AG04449 (cell line): ENCODE results near the gene VPS16.

ENCODE experiments used
- CTCF ChIA-PET: fragments of 350-600 bp; formaldehyde crosslinking; extraction: SDS; loops from one replicate; lab custom pipeline; 2021; ENCODE audit warnings: antibody characterized with exemption; lab: Yijun Ruan, JAX
- POLR2A ChIA-PET: fragments of 400-600, 350-600 bp; formaldehyde crosslinking; extraction: SDS; loops from one replicate; lab custom pipeline; 2020; ENCODE audit warnings: antibody characterized with exemption, inconsistent platforms; lab: Yijun Ruan, JAX
- DNase-seq: peaks from one replicate; pipeline ENCODE4 v3.0.0-alpha.2; 2010; ENCODE audit warnings: low read depth, low spot score
- H3K4me3 ChIP-seq: 2 replicates; pipeline ENCODE4 v1.5.1; 2011; ENCODE audit warnings: low read depth, mild to moderate bottlenecking, control low read depth, low read length
- TF ChIP-seq, protein P1 (sequence below): IDR thresholded peaks from one replicate; pipeline ENCODE4 v1.5.1; 2011; ENCODE audit warnings: mild to moderate bottlenecking, moderate library complexity, low read length, control low read depth, inconsistent platforms; ENCODE audit not compliant: insufficient read depth; ENCODE audit errors: missing control alignments

VPS16 gene

DNA sequence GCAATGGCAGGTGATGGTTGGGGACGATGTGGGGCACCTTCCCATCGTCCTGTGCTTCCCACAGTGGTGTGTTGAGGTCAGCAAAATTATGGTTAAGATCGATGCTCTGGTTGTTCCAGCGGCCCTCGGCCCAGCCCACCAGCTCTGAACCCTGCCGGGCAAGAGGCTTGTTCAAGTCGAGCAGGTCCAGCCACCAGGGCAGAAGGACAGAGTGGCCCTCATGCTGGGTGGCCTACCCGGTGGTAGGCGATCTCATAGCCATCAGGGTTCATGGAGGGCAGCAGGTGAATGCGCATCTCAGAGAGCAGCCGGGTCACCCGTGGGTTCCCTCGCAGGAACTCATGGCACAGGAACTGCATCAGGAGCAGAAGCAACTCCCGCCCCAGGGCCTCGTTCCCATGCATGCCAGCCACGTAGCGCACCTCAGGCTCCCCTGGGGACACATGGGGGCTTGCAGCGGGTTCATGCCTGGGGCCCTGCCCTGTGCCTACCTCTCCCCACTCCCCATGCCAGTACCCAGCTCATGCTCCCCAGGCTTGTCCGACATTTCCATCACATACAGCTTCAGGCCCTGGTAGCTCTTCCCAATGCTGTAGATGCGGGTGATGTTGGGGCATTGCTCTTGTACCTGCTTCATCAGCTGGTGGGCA lies 44.4 kb upstream of the VPS16 start:
- H3K4me3 ChIP-seq = no peak overlapping the region
- CTCF ChIA-PET = no interaction called here
- DNase-seq = no peak
- TF ChIP-seq, protein P1, sequence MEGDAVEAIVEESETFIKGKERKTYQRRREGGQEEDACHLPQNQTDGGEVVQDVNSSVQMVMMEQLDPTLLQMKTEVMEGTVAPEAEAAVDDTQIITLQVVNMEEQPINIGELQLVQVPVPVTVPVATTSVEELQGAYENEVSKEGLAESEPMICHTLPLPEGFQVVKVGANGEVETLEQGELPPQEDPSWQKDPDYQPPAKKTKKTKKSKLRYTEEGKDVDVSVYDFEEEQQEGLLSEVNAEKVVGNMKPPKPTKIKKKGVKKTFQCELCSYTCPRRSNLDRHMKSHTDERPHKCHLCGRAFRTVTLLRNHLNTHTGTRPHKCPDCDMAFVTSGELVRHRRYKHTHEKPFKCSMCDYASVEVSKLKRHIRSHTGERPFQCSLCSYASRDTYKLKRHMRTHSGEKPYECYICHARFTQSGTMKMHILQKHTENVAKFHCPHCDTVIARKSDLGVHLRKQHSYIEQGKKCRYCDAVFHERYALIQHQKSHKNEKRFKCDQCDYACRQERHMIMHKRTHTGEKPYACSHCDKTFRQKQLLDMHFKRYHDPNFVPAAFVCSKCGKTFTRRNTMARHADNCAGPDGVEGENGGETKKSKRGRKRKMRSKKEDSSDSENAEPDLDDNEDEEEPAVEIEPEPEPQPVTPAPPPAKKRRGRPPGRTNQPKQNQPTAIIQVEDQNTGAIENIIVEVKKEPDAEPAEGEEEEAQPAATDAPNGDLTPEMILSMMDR = no peak
- POLR2A ChIA-PET = no interaction called here

DNA sequence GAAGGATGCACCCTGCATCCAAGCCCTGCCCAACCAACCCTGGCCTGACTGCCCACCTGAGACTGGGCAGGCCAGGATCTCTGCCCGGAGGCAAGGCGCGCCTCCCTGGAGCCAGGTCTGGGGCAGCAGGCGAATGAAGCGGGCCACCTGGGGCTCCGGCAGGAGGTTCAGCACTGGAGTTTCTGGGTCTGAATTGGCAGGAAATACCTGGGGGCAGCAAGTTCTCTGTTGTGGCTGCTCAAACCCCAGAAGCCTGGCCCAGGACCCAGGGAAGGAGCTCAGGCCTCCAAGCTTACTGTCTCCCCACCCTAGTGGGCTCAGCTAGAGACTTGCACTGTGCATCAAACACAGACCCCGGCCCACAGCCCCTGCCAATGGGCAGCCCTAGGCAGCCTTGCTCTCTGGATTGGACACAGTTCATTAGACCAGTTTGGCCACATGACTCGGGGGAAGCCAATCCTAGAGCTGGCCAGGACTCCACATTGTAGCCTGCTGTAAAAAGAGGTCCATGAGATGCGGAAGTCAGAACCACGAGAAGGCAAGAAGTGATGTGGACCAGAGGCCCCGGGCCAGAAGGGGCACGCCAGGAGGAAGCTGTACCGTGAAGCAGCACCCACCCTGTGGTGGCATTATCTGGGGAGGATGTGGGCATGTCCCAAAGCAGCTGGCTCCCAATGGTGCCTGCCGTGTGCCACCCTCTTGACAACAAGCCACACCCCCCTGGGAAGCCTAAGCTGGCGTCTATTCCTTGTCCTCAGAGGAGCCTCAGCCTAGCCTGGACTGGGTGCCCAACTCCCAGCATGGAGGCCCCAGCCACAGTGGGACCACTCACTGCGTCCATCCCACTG lies 43.2 kb upstream of the VPS16 start:
- no peak for DNase-seq
- TF ChIP-seq, protein P1 = no peak
- ChIA-PET CTCF (no interaction called here), POLR2A (no interaction called here)
- no peak overlapping the region for H3K4me3 ChIP-seq

DNA sequence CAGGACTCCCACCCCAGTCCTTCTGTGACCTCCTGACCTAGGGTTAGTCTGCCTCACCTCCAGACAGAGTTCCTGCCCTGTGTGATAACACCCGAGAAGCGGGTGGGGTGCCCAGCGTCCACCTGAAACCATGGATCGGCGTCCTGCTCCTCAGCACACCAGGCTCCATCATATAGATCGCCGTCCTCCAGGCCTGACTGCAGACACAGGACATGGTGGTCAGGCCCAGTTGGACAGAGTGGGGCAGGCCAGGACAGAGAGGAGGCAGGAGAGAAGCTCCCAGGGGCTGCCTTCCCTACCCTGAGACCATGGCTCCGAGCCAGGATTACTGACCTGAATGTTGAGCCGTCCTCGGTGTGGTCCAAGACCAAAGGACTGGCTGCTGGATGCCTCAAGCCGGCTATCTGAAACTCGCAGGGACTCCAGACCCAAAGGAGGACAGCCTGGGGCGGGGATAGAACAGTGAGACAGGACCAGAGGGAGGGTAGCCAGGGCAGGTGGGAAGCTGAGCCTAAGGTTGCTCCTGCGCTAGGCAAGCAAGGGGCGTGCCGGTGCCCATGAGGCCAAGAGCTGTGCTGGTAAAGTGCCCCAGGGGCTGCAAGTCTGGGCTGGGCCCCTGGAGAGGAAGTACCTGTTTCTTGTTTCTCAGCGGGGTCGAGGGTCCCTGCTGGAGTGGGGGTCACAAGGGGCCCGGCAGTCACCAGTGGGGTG lies 42.3 kb upstream of the VPS16 start:
- TF ChIP-seq, protein P1 = no peak
- POLR2A ChIA-PET = no interaction called here
- CTCF ChIA-PET = no interaction called here
- no peak overlapping the region for H3K4me3 ChIP-seq
- DNase-seq = no peak

DNA sequence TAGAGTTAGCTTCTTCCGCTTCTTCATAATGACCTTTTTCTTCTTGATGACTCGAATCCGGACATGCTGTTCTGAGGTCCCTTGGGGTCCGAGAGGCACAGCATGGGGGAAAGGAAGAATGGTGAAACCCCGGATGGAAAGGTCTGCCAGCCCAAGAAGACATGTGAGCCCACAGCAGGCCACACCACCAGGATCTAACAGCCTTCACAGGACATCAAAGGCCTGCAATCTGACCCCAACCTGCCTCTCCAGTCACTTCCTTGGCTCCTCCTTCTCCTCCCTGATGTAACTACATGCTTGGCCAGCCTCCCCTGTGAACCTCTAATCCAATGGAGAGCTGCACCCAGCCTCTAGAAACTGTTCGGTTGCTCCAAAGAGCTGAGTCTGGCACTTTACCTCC lies 41.7 kb upstream of the VPS16 start:
- H3K4me3 ChIP-seq = no peak overlapping the region
- ChIA-PET POLR2A (interaction anchor here (0.7 kb wide), 1 partner anchor 16 kb away, joined by 3 read pairs; no protein-coding TSS in a partner anchor), CTCF (interaction anchor here (0.8 to 0.9 kb wide), 2 partner anchors 9 to 46 kb away, joined by 3 read pairs; no protein-coding TSS in a partner anchor)
- DNase-seq = no peak
- TF ChIP-seq, protein P1 = no peak

DNA sequence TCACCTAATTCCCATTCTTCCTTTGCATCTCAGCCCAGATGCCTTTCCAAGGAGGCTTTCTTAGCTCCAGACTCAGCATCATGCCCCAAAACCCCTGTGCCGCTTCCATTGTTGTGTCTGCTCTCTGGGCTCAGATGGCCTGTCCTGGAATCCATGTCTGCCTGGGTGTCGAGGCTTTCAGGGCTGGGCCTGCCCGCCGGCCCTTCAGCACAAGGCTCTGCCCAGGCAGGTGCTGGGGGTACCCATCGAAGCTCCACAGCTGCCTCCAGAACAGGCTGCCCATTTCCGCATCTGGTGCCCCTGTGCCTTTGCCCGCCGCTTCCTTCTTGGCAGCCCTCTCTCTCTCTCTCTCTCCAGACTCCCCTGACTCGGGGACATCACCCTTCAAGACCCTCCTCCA lies 41.3 kb upstream of the VPS16 start:
- ChIA-PET POLR2A (interaction anchor here (0.7 kb wide), 1 partner anchor 15 kb away, joined by 3 read pairs; no protein-coding TSS in a partner anchor), CTCF (interaction anchor here (0.8 to 0.9 kb wide), 2 partner anchors 9 to 46 kb away, joined by 3 read pairs; no protein-coding TSS in a partner anchor)
- TF ChIP-seq, protein P1 = no peak
- DNase-seq = no peak
- peak overlapping the region; percentile 60 for H3K4me3 ChIP-seq
